ENCODE measurements around the gene TYMP.
"Not testable (repeated sequence)": the region's sequence is repeated elsewhere in the genome, so short reads cannot be mapped to it uniquely, and the experiment has no call there.

Gene TYMP

DNA sequence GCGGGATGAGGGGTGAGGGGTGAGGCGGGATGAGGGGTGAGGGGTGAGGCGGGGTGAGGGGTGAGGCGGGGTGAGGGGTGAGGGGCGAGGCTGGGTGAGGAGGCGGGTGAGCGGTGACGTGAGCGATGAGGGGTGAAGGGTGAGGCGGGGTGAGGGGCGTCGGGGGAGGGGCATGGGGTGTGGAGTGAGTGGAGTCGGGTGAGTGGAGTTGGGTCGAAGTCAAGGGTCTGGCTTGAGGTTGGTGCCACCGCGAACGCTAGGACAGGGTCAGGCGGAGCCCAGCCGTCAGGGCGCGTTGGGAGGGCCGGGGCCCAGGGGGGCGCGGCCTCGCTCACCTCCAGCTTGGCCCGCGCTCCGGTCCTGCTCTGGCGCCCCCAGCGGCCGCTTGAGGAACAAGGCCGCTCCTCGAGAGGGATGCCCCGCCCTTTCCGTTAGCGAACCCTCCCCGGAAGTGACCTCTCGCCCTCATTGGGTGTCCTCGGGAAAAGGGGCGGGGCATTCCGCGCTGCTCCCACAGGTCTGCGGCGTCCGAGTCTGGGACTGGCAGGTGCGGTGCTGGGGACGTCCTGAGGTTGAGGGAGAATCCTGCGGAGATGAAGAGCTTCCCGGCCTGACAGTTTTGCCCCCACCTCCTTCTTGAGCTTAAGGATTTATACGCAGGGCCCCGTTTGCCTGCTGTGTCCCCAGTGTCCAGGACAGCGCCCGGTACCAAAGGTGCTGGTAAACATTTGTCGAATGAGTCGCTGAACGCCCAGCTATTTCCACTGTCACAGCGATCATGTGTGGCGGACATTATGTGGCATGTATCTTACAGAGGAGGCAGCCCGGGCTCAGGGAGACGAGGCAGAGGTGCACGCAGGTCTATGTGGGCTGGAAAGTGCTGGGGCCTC, 33.0 kb upstream of the TYMP start, which contains the start of gene SYCE3:
Gene SYCE3 (minus strand): TSS at position 397 of the 890 bp plus-strand sequence. CDS start 6,514 bp downstream, outside the sequence.
- DNase-seq (ENCODE audit: low spot score) = peak; percentile 98

DNA sequence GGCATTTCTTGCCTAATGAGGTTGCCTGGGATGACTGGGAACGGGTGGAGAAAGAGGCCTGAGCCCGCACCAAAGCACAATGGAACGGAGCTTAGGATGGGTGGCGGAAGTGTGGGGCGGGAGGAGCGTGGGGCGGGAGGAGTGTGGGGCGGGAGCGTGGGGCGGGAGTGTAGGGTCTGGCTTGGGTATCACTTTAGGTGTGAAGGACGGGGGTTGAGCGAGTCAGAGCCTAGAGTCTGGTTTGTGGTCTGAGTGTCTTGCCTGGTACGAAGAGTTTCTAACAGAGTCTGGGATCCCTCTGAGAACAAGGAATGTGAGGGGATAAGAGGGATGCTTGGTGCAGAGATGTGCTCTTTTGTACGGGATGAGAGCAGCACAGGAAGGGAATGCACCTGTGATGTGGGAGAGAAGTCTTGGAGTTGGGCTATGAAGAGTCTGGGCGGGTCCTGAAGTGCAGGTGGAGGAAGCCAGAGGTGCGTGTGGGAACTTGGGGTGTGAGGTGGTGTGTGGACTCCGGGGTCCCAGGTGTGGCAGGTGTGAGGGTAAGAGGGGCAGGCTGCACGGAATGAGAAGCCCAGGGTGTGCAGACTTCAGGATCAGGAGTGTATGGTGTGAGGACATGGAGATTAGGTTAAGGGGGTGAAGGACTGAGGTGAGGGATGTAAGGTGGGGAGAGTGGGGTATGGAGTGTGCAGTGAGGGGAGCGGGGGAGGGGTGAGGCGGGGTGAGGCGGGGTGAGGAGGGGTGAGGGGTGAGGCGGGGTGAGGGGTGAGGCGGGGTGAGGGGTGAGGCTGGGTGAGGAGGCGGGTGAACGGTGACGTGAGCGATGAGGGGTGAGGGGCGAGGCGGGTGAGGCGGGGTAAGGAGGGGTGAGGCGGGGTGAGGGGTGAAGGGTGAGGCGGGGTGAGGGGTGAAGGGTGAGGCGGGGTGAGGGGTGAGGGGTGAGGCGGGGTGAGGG, 31.9 kb upstream of the TYMP start:
- DNase-seq (ENCODE audit: low spot score) = no peak

DNA sequence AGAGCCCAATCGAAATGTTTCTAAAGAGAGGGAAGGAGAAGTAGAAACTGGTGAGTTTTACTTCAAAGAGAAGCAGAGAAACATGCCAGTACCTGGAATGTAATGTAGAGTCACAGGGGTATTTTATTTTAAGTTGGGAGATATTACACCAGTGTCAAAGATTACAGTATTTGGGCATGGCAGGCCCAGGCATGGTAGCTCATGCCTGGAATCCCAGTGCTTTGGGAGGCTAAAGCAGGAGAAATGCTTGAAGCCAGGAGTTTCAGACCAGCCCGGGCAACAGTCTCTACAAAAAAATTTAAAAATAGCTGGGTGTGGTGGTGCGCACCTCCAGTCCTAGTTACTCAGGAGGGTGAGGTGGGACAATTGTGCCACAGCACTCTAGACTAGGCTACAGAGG, 30.2 kb upstream of the TYMP start:
- no peak for DNase-seq (ENCODE audit: low spot score)

DNA sequence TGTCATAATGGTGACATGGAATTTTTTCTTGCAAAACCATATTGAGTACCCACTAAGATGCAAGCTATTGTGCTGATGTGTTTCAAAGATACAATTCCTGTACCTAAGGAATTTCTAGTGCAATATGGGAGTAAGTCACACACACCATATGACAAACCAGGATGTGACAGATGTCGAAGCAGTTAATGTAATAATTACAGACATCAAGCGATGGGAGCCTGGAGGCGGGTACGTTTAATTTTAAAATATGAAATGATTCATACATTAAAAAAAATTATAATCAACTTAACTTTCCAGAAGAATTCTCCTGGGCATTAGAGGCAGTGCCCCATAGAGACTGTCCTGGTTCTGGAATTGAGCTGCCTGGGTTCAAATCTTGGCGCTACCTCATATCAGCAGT, 26.9 kb upstream of the TYMP start:
- DNase-seq (ENCODE audit: low spot score) = no peak

DNA sequence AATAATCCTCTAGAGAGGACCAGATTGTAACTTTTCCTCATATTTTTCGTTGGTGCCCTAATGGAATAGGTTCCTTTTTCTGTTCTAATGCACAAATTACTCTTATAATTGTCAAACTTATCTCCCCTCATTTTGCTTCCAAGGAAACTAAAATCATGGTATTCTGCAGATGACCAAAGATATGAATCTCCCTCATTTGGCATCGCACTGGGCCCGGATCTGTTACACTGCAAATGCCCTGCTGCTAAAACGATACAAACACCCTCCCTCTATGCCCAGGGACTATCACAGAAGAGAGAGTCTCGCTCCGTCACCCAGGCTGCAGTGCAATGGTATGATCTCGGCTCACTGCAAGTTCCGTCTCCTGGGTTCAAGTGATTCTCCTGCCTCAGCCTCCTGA, 23.5 kb upstream of the TYMP start:
- no peak for DNase-seq (ENCODE audit: low spot score)

DNA sequence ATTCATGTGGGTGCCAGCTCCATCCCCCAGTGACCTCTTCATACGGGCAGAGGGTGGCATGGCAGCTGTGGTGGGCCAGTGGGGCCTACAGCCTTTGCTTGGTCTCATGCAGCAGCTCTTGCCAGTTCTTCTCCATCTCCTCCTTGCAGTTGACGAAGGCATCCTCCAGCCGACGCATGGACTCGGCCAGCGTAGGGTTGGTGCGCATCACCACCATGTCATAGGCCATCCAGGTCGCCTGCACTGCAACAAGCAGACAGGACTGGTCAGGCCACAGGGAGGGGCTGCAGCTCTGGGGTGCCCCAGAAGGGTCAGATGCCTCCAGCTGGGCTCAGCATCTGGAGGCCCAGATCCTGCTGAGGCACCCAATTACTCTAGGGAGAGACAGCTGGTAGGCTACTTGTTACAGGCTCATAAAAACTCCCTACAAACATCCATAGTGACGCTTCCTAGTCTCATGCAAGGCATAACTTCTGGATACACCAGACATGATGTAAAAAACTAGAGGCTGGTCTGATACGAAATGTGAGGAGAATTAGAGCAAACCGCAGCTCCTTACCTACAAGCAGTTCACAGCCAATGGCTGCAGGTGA, 21.4 kb upstream of the TYMP start:
- DNase-seq (ENCODE audit: low spot score) = no peak

DNA sequence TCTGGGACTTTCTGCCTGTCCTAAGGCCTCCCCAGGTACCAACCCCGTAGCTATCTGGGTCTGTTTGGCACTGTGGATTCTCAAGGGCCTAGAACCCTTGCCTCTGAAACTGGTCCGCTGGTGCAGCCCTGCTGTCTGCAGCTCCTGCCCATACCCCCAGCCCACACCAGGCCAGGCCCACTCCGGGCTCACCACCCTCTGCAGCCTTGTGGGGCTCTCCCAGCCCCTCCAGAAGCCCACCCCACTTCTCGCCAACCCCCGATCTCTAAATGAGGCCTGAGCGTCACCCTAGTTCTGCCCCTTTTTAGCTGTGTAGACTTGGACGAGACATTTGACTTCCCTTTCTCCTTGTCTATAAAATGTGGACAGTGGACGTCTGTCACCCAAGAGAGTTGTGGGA, 20.6 kb upstream of the TYMP start:
- no peak for DNase-seq (ENCODE audit: low spot score)

DNA sequence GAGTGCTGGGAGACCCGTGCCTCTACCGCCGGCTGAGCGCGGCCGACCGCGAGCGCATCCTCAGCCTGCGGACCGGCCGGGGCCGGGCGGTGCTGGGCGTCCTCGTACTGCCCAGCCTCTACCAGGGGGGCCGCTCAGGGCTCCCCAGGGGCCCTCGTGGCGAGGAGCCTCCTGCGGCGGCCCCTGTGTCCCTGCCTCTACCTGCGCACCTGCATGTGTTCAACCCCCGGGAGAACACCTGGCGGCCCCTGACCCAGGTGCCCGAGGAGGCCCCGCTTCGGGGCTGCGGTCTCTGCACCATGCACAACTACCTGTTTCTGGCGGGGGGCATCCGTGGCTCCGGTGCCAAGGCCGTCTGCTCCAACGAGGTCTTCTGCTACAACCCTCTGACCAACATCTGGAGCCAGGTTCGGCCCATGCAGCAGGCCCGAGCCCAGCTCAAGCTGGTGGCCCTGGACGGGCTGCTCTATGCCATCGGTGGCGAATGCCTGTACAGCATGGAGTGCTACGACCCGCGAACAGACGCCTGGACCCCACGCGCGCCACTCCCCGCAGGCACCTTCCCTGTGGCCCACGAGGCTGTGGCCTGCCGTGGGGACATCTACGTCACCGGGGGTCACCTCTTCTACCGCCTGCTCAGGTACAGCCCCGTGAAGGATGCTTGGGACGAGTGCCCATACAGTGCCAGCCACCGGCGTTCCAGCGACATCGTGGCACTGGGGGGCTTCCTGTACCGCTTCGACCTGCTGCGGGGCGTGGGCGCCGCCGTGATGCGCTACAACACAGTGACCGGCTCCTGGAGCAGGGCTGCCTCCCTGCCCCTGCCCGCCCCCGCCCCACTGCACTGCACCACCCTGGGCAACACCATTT, 19.3 kb upstream of the TYMP start:
- no peak for DNase-seq (ENCODE audit: low spot score)

DNA sequence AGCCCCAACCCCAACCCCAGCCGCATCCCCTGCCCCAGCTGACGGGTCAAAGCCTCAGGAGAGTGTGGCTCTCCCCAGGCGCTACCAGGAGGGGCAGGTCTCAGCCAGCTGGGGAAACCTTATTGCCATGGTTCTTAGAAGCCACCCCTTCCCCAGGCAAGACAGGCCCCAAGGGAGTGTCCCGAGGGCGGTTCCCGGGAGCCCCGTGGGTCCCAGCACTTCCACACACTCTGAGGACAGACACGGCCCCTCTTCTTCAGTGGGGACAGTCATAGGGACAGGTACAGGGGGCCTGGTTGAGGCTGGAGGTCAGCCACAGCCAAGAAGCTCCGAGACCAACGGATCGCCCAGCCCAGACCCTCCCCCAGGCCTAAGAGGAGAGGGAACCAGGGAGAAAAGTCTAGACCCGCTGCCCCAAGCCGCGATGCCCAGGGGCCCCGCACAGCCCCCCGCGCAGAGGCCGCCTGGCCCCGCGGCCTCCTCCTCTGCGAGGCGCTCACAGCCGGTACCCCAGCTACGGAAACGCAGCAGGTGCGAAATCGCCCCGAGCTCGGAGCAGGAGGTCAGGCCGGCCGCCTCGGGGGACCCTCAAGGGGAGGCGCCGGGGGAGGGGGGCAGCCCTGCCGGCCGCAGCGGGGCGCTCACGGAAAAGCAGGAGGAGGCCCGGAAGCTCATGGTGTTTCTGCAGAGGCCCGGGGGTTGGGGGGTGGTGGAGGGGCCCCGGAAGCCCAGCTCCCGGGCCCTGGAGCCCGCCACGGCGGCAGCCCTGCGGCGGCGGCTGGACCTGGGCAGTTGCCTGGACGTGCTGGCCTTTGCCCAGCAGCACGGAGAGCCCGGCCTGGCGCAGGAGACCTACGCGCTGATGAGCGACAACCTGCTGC, 18.5 kb upstream of the TYMP start:
- DNase-seq (ENCODE audit: low spot score) = no peak

DNA sequence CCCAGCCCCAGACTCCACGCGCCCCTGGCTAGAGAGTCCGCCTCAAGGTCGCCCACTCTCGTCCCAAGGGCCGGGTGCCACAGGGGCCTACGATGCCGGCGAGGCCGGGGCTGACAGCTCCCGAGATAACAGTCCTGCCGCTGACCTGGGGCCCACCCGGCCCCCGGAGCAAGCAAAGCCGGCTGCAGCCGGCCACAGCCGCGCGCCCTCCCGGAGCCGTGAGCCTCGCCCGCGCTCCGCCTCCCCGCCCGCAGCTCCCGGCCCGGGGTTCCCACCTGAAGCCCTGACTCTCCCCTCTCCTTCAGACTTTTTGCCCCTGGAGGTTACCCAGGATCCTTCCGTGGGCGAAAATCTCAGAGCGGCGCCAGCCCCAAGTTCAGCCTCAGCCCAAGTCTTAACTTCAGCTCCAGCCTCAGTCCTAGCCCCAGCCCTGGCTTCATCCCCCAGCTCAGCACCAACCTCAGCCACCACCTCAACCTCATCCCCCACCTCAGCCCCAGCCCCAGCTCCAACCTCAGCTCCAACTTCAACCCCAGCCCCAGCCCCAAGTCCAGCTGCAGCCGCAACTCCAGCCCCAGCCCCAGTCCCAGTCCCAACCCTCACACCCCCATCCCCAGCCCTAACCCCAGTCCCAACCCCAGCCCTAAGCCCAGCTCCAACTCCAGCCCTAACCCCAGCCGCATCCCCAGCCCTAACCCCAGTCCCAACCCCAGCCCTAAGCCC, 17.6 kb upstream of the TYMP start:
- DNase-seq (ENCODE audit: low spot score) = no peak

DNA sequence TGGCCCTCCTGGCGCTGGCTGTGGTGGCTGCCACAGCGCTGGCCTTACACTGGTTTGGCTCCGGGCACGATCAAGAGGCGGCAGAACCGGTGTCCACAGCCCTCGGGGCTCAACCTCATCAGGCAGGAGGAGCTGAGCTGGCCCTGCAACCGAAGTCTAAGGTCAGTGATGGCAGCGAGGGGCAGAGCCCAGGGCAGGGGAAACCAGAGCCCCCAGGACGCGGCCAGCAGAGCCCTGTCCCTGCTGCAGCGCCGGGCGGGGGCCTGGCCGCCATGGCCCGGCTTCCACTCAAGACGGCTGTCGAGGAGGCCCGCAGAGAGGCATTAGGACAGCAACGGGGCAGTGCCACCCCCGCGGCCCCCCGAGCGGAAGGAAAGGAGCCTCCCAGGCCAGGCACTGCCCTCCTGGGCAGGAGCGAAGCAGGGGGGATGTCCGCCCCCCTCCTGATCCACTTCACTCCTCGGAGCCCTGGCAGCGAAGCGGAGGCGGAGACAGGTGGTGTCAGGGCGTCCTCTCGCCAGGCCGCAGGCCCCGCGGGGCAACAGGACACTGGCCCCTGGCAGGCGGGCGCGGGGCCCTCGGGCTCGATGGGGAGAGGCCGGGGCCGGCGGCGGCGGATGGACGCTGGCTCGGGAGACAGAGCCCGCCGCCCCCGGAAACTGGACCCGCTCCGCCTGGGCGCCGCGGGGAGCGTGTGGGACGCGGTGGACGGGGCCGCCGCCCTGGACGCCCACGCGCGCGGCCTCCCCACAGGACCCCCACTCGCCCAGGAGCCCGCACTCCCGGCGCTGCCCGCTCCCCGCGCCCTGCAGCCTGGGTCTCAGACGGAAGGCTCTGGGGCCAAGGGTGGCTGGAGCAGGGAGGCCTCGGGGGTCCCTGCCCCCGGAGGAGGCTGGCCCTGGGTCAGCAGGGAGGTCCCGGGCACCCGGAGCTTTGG, 16.8 kb upstream of the TYMP start:
- DNase-seq (ENCODE audit: low spot score) = no peak

DNA sequence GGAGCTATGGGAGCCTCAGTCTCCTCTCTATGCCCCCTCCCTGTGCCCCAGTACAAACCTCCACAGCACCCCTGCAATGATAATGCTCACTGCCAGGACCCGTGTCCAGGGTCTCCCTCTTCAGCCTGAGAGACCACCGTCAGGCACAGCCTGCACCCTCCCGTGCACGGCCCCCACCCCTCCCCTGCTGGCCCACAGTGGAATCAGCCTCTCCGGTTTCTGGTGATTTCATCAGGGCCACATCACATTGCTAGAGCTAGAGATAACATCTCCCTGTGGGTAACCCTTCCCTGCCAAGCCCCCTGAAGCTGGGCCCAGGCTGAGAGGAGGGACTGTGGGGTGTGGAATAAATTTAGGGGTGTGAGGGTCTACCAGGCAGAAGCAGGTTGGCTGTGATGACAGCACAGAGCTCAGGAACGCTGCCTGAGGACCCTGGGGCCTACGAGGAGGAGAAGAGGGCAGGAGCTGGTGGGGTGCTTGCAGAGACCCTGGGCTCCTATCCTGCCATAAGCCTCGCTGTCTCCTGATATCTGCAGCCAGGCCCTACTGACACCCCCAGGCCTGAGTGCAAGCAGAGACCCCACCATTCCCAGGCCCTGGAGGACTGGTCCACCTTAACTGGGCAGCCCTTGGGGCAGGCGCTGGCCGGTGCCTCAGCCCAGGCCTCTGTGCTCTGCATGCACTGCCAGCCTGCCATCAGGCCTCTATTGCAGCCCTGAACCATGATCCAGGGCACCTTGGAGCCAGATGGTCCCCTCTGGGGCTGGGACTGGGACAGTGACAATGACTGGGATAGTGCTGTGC, 15.9 kb upstream of the TYMP start, which contains the start of gene KLHDC7B:
Gene KLHDC7B (plus strand): TSS at position 378 of the 804 bp plus-strand sequence. CDS start 345 bp downstream, at position 723.
- DNase-seq (ENCODE audit: low spot score) = no peak

DNA sequence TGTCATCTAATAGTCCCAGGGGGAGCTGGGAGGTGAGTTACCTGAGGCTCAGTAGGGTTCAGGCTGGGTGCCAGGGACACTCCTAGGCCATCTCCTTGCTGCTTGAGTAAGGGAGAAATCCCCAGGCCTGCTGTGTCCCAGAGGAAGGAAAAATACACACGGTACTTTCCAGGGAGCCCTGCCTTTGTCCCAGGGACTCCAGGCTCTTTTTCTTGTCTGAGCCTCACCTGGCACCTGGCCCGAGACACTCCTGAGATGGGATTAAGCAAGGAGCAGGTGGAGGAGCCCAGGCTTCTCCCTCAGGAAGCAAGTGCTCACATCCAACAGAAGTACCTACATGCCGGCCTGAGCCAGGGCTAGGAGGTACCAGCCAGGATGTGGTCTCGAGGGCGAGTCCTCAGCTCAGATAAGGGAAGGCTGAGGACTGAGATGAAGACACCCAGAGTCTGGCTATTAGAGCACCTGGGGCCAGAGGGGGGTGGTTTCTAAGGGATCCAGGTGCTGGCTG, 15.0 kb upstream of the TYMP start:
- DNase-seq (ENCODE audit: low spot score) = no peak

DNA sequence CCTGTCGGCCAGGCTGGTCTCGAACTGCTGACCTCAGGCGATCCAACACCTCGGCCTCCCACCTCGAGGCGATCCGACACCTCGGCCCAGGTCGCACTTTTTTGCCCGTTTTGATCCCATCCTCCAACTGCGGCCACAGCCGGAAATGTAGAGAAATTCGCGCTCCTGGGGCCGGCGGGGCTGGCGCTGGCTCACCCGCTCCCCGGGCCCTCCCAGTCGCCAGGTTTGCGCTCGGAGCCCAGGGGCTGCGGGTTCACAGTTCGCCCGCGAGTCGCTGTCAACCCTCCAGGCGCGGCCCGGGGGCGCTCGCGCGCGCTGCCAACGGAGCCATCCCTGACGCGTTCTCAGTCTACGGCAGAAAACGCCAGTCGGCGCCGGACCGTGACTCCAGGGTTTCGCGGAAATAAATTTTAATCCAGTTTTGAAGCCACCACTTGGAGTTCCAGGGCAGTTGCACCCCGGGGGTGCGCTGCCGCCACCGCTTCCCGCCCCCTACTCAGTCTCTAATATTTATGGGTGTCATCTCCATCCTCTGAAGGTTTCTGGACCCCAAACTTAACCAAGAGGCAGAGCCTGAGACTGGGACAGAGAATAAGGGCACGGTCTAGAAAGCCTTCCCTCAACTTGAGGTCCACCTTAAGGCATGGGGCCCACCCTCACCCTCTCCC, 14.4 kb upstream of the TYMP start:
- DNase-seq (ENCODE audit: low spot score) = peak; percentile 33

DNA sequence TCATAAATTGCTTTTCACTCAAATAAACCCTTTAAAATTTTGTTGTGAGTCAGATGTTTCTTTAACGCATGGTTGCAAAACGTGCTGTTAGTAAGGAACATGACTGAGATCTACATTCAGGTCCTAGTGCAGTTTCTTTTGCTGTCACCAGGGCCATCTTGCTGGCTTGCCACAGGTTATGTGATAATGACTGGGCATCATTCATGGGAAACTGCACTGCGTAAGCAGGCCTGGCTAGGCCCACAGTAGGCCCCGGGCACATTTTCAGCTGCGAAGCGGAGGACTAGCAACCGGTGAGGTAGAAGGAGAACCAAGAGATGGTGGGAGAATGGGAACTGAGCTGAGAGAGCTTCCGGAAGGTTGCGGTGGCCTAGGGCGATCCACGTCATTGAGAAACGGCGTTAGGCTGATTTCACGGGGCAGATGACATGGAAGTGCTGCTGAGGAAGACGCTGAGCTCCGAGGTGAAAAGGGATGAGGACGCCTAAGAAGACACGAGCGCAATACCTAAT, 12.7 kb upstream of the TYMP start:
- DNase-seq (ENCODE audit: low spot score) = no peak

DNA sequence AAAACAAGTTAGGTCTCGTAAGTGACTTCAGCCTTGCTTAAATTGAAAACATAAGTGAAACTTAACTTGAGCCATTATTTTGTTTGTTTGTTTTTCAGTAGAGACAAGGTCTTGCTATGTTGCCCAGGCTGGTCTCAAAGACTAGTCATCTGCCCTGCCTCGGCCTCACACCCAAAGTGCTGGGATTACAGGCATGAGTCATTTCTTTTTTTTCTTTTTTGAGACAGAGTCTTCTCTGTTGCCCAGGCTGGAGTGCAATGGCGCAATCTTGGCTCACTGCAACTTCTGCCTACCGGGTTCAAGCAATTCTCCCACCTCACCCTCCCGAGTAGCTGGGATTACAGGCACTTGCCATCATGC, 11.8 kb upstream of the TYMP start:
- not testable (repeated sequence) for DNase-seq (ENCODE audit: low spot score)

DNA sequence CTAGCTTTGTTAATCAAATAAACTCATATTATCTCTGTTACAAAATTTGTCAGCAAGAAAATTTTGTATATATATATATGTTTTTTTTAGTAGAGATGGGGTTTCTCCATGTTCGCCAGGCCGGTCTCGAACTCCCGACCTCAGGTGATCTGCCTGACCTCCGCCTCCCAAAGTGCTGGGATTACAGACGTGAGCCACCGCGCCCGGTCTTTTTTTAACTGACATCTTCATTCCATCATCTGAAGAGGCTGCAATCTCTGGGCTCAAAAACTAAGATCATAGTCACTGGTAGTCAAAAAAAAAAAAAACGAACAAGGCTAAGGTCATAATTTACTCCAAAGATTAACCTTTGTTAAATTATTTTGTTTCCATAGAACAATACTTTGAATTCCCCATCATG, 10.6 kb upstream of the TYMP start:
- no peak for DNase-seq (ENCODE audit: low spot score)
